Cardiac fibroblast (primary cell): ENCODE measurements around the gene IMMP1L.
A peak's percentile ranks its signal among the peaks of the same experiment; 100 is the strongest.

ENCODE experiments used
- DNase-seq, 2 donors: peaks; one replicate each; pipeline versions ENCODE4 v3.0.0 to v3.0.0-alpha.2; 2010; ENCODE audit warnings: low read depth in 2 of 2
- H3K4me3 ChIP-seq, 2 donors: replicated peaks in 1 of 2; 1 replicate in 1 of 2; 2 replicates in 1 of 2; pipeline ENCODE4 v1.5.1; 2011; ENCODE audit warnings: low read depth in 2 of 2, low read length in 2 of 2, mild to moderate bottlenecking in 2 of 2, moderate library complexity in 1 of 2
- CTCF ChIP-seq: IDR thresholded peaks from one replicate; pipeline ENCODE4 v1.5.1; 2011; ENCODE audit warnings: low read depth, mild to moderate bottlenecking, low read length, inconsistent platforms

Gene IMMP1L

GRCh38 chr11:31415435-31415834 lies 94.0 kb downstream of the IMMP1L start:
- H3K4me3 ChIP-seq: no peak overlapping the region
- DNase-seq: no peak
- no peak for TF ChIP-seq CTCF

DNA sequence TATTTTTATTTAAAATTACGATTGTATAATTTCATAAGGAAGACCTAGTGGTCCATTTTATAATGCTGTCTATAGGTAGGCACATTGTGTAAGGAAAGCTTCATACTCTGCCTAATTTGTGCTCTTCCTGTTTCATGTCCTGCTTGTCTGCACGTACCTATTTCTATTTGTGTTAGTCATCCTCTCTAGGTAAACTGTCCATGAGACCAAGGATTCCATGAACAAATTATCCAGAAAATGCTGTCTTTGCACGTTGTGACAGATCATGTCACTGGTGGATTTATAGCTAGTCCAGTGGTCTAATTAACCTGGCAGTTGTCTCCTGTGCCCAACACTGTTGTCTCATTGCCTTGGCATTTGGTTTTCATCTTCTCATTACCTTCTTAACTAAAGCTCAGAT lies 95.1 kb downstream of the IMMP1L start:
- DNase-seq: no peak
- no peak overlapping the region for H3K4me3 ChIP-seq
- no peak for TF ChIP-seq CTCF

GRCh38 chr11:31412946-31413345 lies 96.5 kb downstream of the IMMP1L start:
- peak; percentile 38 to 62 for DNase-seq
- no peak overlapping the region for H3K4me3 ChIP-seq
- TF ChIP-seq CTCF: no peak

GRCh38 chr11:31408201-31408600 lies 101.2 kb downstream of the IMMP1L start:
- DNase-seq: no peak
- no peak for TF ChIP-seq CTCF
- no peak overlapping the region for H3K4me3 ChIP-seq

DNA sequence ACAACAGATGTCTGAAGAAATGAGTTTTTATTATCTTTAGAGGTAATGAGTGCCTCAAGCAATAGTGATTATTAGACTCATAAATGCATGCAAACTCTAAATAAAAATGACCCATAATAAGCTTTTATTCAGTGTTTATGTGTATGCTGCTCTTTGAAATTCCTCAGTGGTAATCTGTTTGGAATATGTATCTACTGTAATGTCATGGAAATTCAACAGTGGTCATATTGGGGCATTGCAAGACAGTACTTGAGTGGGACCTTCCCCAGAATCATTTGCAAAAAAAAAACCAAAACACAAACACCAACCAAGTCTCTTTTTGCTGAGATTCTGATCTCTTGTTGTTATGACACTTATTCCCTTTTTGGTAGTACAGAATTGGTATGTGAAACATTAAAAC lies 104.8 kb downstream of the IMMP1L start:
- H3K4me3 ChIP-seq: no peak overlapping the region
- peak in 1 of 2 donors; percentile 6 for DNase-seq
- no peak for TF ChIP-seq CTCF

DNA sequence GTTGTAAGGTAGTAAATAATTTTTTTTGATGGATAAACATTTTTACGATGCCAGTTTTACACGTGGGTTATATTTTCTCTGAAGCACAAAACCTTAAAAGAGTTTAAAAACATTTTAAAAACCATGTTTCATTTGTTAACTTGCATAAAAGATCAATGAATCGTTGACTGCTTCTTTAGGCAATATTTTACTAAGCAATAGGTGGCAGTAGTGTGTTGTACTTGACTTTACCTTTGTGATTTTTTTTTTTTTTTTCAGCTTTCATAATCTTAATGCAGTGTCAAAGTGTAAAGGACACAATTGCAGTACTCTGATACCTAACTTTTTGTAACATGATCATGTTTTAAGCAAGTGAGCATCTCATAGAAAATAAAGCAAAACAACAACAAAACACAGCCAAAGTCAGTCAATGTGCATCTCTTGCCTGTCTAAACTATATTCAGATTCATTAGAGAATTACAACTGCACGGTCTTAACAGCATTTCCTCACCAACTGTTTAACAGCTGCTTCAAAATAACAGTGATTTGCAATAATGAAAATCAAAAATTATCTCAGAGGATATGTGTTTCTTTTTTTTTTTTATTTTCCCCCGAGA lies 112.1 kb downstream of the IMMP1L start:
- TF ChIP-seq CTCF: peak; percentile 52
- no peak overlapping the region for H3K4me3 ChIP-seq
- peak; percentile 42 to 48 for DNase-seq

DNA sequence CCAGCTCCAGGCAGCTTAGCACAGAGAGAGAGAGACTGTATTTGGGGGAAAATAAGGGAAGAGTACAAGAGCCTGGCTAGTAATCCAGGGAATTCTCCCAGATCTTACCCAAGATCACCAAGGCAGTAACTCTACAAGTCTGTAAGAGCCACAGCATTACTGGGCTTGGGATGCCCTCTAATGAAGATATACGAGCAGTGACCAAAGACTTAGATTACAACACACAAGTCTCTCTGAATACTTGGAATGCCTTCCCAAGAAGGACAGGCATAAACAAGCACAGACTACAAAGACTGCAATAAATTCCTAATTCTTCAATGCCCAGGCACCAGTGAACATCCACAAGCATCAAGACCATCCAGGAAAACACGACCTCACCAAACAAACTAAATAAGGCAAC lies 122.0 kb downstream of the IMMP1L start:
- DNase-seq: peak in 1 of 2 donors; percentile 10
- TF ChIP-seq CTCF: no peak

More for the DNA sequence above, 122.0 kb downstream of the IMMP1L start:
- H3K4me3 ChIP-seq: no peak overlapping the region
